HG03025 (cell line): ENCODE data around the gene LARGE1.

Source experiments
- ATAC-seq: cut with Tn5 transposase; IDR thresholded peaks from one replicate; pipeline ENCODE4 v1.9.1; 2021; ENCODE audit warnings: mild to moderate bottlenecking, moderate library complexity; ENCODE audit not compliant: unreplicated experiment, low FRiP score

The LARGE1 gene

GRCh38 chr22:33639588-33640254, 280.6 kb downstream of the LARGE1 start:
- no peak for ATAC-seq

GRCh38 chr22:33635766-33636165, 284.5 kb downstream of the LARGE1 start:
- ATAC-seq = no peak

- no peak for ATAC-seq
Observed at GRCh38 chr22:33631777-33632176, 288.5 kb downstream of the LARGE1 start.

DNA sequence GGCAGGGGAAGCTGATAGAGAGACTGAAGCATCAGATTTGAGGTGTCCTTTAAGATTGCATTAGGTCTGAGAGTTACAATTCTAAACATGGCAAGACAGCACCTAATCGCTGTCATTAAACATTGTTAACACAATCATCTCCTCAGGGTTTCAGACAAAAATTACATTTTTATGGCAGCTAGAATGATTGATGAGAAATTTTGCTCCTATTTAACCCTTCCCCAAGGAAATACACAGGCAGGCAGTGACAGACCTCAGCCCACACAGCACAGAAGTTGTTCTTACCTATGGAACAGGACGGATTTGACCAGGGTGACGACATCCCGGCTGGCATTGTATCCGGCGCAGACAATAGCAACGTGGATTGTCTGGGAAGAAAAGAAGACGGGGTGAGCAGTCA, 294.3 kb downstream of the LARGE1 start:
- ATAC-seq = no peak

DNA sequence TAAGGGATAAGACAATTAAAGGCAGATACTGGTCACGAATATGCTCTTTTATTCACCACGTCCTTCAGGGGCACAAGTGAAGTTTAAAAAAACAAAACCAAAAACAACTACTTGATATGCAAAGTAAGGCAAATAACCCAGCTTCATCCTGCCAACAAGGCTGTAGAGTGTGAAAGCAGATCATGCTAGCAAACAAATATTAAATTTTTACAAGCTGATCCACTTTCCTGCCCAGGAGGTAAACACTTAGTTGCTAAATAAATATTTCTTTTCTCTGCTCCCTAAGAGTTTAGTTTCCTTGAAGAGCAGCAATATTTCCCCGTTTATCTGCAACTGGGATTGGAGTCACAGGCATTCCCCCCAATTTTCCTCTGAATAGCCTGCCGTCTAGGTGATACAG, 300.2 kb downstream of the LARGE1 start:
- ATAC-seq = no peak

DNA sequence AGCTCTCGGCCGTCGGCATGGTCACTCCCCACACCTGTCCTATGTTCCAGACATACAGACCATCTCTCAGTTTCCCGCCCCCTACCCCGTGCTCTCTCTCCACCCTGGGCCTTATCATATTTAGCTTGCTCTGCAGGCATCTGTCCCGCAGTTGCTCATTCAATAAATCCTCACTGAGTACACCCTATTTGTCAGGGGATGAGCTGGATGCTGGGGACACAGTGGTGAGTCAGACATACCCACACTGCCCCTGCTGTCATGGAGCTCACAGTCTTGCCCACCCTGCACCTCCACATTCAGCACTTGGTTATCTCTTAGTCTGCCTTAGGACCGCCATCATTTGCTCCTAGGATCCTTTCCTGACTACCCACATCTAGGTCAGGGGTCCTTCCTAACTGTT, 313.8 kb downstream of the LARGE1 start:
- ATAC-seq = no peak

GRCh38 chr22:33605666-33606065, 314.6 kb downstream of the LARGE1 start:
- no peak for ATAC-seq

GRCh38 chr22:33605221-33605620, 315.1 kb downstream of the LARGE1 start:
- no peak for ATAC-seq

DNA sequence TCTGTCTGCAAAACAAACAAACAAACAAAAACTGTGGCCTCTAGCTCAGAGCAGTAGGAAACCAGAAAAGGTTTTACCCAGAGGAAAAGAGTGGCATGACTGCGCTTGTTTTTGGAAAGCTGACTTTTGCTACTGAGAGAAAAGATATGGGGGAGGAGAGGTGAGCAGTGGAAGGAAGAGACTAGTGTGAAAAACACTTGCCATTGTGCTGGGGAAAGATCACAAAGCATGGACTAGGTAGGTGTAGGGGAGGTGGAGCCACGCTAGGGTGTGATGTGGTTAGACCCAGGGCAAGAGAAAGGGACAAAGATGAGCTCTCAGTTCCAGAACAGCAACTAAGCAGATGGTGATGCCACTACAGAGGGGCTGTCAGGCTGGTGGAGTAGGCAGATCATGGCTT, 319.2 kb downstream of the LARGE1 start:
- no peak for ATAC-seq

DNA sequence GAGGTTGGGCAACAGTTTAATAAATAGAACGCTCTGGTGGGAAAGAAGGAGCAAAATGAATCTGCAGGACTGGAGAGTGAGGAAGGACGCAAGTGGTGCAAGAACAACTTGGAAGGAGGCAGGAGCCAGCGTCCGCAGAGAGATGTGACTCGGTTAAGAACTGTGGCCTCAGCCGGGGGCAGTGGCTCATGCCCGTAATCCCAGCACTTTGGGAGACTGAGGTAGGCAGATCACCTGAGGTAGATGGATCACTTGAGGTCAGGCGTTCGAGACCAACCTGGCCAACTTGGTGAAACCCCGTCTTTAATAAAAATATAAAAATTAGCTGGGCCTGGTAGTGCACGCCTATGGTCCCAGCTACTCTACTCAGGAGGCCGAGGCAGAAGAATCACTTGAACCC, 319.7 kb downstream of the LARGE1 start:
- no peak for ATAC-seq

- no peak for ATAC-seq
Observed at GRCh38 chr22:33600113-33600512, 320.2 kb downstream of the LARGE1 start.

DNA sequence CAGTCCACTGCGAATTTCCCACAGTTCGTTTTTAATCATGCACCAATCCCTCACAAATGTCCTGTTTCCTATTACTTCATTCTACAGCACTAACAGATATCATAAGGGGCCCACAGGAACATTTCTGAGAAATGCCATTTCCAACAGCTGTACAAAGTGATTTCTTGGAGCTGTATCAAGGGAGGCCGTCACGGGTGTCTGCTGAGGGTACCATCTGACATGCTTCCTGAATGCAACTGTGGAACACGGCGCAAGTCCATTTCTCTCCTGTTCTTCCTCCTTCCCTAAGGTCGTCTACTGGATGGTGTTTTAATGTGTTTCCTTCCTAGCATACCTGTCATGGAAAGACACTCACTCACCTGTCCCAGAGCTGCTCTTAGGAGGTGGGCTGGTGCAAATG, 320.7 kb downstream of the LARGE1 start:
- ATAC-seq = no peak

DNA sequence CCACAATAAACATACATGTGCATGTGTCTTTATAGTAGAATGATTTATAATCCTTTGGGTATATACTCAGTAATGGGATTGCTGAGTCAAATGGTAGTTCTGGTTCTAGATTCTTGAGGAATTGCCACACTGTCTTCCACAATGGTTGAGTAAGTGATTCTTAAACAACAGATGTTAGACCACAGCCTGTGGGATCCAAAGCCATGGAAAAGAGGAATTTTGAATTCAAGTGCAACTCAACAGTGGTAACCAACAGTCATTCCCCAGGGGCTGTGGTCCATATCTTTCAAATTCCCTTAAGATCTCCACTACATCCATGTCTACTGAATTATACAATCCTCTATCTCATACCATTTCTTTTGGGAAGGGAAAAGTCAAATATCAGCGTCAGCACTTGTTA, 321.5 kb downstream of the LARGE1 start:
- ATAC-seq = no peak

- ATAC-seq = no peak
Observed at GRCh38 chr22:33597274-33597985, 322.8 kb downstream of the LARGE1 start.

DNA sequence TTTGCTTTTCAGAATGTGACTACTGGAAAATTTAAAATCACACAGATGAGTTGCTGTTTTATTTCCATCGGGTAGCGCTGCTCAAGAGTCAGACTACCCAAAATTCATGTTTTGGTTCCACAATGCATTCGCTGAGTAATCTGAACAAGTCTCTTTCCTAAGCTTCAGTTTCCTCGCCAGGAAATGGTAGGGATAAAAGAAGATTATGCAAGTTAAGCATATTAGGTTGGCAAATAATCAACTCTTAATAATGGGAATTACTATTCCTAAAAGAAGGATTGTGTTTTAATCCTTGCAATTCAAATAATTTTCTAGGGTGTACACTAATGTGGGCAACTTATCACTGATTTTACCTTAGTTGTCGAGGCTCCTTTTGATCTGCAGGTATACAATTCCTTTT, 326.5 kb downstream of the LARGE1 start:
- ATAC-seq = no peak

DNA sequence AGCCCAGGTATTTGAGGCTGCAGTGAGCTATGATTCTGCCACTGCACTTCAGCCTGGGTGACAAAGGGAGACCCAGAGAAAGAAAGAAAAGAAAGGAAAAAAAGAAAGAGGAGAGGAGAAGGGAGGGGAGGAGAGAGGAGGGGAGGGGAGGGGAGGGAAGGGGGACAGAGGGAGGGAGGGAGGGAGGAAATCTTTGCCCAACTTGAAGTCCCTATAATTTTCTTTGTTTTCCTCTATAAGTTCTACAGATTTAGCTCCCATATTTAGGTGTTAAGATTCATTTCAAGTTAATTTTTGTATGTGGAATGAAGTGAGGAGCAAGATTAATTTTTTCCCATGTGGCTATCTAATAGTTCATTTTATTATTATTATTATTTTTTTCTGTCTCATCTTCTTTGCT, 328.3 kb downstream of the LARGE1 start:
- no peak for ATAC-seq

DNA sequence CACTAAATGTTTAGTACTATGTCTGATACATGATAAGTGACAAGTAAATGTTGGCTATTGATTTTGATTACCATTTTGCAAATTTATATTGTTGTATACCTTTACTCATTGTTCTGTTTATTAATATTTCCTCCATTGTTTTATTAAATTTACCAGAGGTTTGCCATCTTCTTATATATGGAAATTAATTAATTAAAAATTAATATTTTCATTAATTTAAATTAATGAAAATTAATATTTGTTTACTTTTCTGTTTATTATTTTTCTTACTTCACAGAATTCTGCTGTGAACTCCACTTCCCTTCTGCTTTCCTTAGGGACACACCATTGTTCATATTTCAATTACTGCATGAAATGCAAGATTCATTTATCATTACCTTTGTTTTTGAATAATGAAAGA, 331.0 kb downstream of the LARGE1 start:
- ATAC-seq = no peak

DNA sequence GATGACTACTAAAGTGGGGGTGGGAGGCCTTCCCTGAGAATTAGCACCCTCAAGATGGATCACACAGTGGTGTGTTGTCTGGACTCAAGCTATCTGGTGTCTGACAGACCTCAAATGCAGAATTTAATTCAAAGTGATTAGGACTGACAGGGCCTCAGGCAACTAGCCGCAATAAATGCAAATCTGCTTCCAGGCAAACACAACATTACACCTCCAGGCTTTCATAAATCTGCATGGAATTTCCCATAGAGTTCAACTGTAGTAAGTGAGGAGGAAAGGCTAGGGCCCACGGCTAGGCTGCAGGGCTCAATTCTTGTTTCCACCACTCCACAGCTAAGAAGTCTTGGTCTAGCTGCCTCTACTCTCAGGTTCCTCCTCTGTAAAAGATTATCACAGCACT, 331.4 kb downstream of the LARGE1 start:
- ATAC-seq = no peak

GRCh38 chr22:33584152-33584551, 336.1 kb downstream of the LARGE1 start:
- ATAC-seq = no peak

GRCh38 chr22:33582822-33583400, 337.4 kb downstream of the LARGE1 start:
- ATAC-seq = no peak

GRCh38 chr22:33580310-33580709, 340.0 kb downstream of the LARGE1 start:
- no peak for ATAC-seq
